HL-60 (cell line): ENCODE results near the gene CACNA2D3.

ENCODE experiments used
- DNase-seq, 2 experiments: peaks; one replicate each; pipeline ENCODE4 v3.0.0-alpha.2; 2010 to 2020; ENCODE audit warnings: low read depth in 1 of 2, low spot score in 1 of 2
- H3K27ac ChIP-seq: fragments of 250-450 bp; sonication (Bioruptor Pico); replicated peaks from 2 replicates; pipeline ENCODE4 v1.5.1; 2020; ENCODE audit warnings: mild to moderate bottlenecking, moderate library complexity
- H3K27me3 ChIP-seq: fragments of 250-450 bp; sonication (Bioruptor Pico); 2 replicates; pipeline ENCODE4 v1.5.1; 2021; ENCODE audit warnings: mild to moderate bottlenecking, moderate library complexity; ENCODE audit not compliant: insufficient read depth, poor library complexity, severe bottlenecking
- H3K4me3 ChIP-seq: replicated peaks from 2 replicates; pipeline ENCODE4 v1.5.1; 2011; ENCODE audit warnings: mild to moderate bottlenecking, control low read depth, low read length; ENCODE audit not compliant: insufficient read depth
- CTCF ChIP-seq: IDR thresholded peaks from one replicate; pipeline ENCODE4 v1.5.1; 2011; ENCODE audit warnings: low read length, control low read depth, inconsistent platforms; ENCODE audit not compliant: insufficient read depth
- GABPA ChIP-seq: IDR thresholded peaks from 2 replicates; pipeline ENCODE4 v1.6.1; 2012; ENCODE audit warnings: low read depth
- POLR2AphosphoS5 ChIP-seq: IDR thresholded peaks from 2 replicates; pipeline ENCODE4 v1.6.1; 2012; ENCODE audit warnings: low read depth
- SPI1 ChIP-seq: IDR thresholded peaks from 2 replicates; pipeline ENCODE4 v1.6.1; 2012; ENCODE audit warnings: low read depth, mild to moderate bottlenecking, borderline replicate concordance
- TF ChIP-seq, protein P1 (sequence below): IDR thresholded peaks from 2 replicates; pipeline ENCODE4 v1.6.1; 2012; ENCODE audit warnings: low read depth; ENCODE audit not compliant: insufficient replicate concordance

CACNA2D3 gene

DNA sequence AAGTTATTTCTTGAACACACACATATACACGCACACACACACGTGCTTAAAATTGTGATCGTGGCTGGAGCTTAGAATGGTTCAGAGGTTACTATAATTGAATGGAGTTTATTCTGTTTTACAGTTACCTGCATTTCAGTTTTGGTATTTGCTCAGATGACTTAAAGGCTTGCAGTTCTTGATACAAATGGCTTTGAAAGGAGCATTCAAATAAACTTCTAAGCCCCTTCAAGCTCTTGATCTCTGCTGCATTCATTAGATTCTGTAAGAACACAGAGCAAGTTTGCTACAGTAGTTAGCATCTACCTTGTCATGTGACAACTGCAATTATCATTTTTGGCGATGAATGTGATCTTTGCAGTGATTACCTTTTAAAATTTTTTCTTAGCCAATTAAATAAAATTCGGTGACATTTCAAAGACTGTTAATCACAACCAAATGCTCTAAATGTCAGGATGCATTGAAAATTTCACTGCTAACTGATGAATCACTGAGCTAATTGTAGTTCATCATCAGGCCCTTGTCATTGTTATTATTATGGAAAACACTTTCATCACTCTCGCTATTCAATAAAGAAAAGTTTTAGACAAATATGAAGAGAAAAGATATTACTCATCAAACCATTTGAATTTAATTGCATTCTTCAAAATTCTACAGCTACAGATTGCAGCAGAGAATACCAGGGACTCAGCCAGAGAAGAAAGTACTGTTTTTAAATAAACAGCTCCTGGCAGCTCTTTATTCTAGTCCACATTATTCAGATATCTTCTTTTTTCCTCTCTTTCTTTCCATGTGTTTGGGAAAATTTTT is 509.4 kb downstream of the CACNA2D3 start:
- H3K4me3 ChIP-seq, result no peak overlapping the region
- DNase-seq, result no peak
- TF ChIP-seq, protein P1, sequence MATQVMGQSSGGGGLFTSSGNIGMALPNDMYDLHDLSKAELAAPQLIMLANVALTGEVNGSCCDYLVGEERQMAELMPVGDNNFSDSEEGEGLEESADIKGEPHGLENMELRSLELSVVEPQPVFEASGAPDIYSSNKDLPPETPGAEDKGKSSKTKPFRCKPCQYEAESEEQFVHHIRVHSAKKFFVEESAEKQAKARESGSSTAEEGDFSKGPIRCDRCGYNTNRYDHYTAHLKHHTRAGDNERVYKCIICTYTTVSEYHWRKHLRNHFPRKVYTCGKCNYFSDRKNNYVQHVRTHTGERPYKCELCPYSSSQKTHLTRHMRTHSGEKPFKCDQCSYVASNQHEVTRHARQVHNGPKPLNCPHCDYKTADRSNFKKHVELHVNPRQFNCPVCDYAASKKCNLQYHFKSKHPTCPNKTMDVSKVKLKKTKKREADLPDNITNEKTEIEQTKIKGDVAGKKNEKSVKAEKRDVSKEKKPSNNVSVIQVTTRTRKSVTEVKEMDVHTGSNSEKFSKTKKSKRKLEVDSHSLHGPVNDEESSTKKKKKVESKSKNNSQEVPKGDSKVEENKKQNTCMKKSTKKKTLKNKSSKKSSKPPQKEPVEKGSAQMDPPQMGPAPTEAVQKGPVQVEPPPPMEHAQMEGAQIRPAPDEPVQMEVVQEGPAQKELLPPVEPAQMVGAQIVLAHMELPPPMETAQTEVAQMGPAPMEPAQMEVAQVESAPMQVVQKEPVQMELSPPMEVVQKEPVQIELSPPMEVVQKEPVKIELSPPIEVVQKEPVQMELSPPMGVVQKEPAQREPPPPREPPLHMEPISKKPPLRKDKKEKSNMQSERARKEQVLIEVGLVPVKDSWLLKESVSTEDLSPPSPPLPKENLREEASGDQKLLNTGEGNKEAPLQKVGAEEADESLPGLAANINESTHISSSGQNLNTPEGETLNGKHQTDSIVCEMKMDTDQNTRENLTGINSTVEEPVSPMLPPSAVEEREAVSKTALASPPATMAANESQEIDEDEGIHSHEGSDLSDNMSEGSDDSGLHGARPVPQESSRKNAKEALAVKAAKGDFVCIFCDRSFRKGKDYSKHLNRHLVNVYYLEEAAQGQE, result no peak
- TF ChIP-seq SPI1 (no peak), CTCF (no peak), GABPA (no peak), POLR2AphosphoS5 (no peak)
- H3K27ac ChIP-seq, result no peak overlapping the region
- H3K27me3 ChIP-seq, result no peaks in the 10 kb centered on the region

- DNase-seq, result no peak
- TF ChIP-seq GABPA (no peak), POLR2AphosphoS5 (no peak), CTCF (no peak), SPI1 (no peak)
- TF ChIP-seq, protein P1, result no peak
- Histone ChIP-seq H3K27me3 (no peaks in the 10 kb centered on the region), H3K27ac (no peak overlapping the region), H3K4me3 (no peak overlapping the region)
These were observed 509.9 kb downstream of the CACNA2D3 start for GRCh38 chr3:54632326-54632665.

DNA sequence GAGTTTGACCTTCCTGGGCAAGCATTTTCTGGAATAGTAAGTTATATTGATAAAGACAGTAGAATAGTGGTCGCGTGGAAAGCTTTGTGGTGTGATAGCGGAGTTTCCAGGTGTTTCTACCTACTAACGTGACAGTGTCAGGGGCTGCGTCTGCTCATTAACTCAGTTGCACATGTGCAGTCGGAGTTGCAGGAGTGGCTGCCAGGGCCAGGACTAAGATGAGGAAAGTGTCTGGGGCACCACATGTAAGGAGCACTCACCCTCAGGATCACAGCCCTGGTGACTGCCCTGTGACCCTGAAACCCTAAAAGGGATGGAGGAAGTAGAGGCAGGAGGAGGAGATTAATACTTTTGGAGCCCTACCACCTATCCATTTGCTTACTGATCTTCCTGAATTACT is 510.5 kb downstream of the CACNA2D3 start:
- no peaks in the 10 kb centered on the region for H3K27me3 ChIP-seq
- no peak for DNase-seq
- TF ChIP-seq POLR2AphosphoS5 (no peak), SPI1 (no peak), GABPA (no peak), CTCF (no peak)
- TF ChIP-seq, protein P1, result no peak
- no peak overlapping the region for H3K4me3 ChIP-seq
- H3K27ac ChIP-seq, result no peak overlapping the region
